B cell (primary cell): ENCODE measurements around the gene TTC34. TPM values are rescaled to one million over a fixed set of nuclear protein-coding genes. Genes with fewer than 3 reads are reported as not detected.

Source experiments
- ATAC-seq: fragments of 200-7000 bp; cut with Tn5 transposase; one replicate; pipeline ENCODE4 v1.10.0; 2021; ENCODE audit warnings: low read depth, mild to moderate bottlenecking, moderate number of reproducible peaks, moderate library complexity
- CTCF ChIA-PET: fragments of 350-600 bp; sonication (Branson Sonifier 250); formaldehyde crosslinking; loops from one replicate; lab custom pipeline; 2021; ENCODE audit warnings: antibody characterized with exemption, inconsistent platforms; lab: Charles Lee
- POLR2A ChIA-PET: fragments of 350-600 bp; sonication (Branson Sonifier 250); formaldehyde crosslinking; loops from one replicate; lab custom pipeline; 2021; ENCODE audit warnings: antibody characterized with exemption; lab: Charles Lee
- DNase-seq: peaks from one replicate; pipeline ENCODE4 v3.0.0; 2013
- H2AFZ ChIP-seq: 2 replicates; pipeline ENCODE4 v1.6.1; 2012; ENCODE audit warnings: mild to moderate bottlenecking, low read depth, low read length; ENCODE audit not compliant: insufficient read depth, poor library complexity, severe bottlenecking
- H3K27ac ChIP-seq, 2 donors: 1 replicate in 1 of 2; 2 replicates in 1 of 2; pipeline ENCODE4 v1.5.1; 2012 to 2013; ENCODE audit warnings: low read length in 2 of 2, mild to moderate bottlenecking in 2 of 2, moderate library complexity in 1 of 2
- H3K27me3 ChIP-seq, 4 experiments: fragments of 200-600 bp in 1 of 4; sonication (generic) in 1 of 4; replicated peaks in 1 of 4; 1 replicate in 2 of 4; 2 replicates in 2 of 4; pipeline versions ENCODE4 v1.6.1 to v1.7.0; 2013 to 2016; ENCODE audit warnings: low read length in 3 of 4, mild to moderate bottlenecking in 2 of 4, mixed read lengths in 1 of 4, moderate library complexity in 1 of 4; ENCODE audit not compliant: insufficient read depth in 4 of 4, control insufficient read depth in 3 of 4; ENCODE audit errors: control extremely low read depth in 1 of 4
- H3K36me3 ChIP-seq, 2 experiments: replicated peaks in 1 of 2; 1 replicate in 1 of 2; 2 replicates in 1 of 2; pipeline versions ENCODE4 v1.6.1 to v1.7.1; 2013; ENCODE audit warnings: low read length in 1 of 2; ENCODE audit not compliant: insufficient read depth in 2 of 2, control insufficient read depth in 1 of 2; ENCODE audit errors: control extremely low read depth in 1 of 2, extremely low read depth in 1 of 2
- H3K4me1 ChIP-seq, 2 donors: fragments of 200-600 bp in 1 of 2; sonication (generic) in 1 of 2; 1 replicate in 1 of 2; 2 replicates in 1 of 2; pipeline versions ENCODE4 v1.5.1 to v1.6.1; 2013 to 2017; ENCODE audit warnings: low read length in 2 of 2; ENCODE audit not compliant: control insufficient read depth in 2 of 2, insufficient read depth in 2 of 2
- H3K4me2 ChIP-seq: replicated peaks from 2 replicates; pipeline ENCODE3; 2012; ENCODE audit warnings: mild to moderate bottlenecking, low read depth, low read length; ENCODE audit not compliant: poor library complexity, severe bottlenecking
- H3K4me3 ChIP-seq, 5 experiments: fragments of 200-600 bp in 1 of 5; sonication (generic) in 1 of 5; 1 replicate in 3 of 5; 2 replicates in 2 of 5; pipeline versions ENCODE4 v1.5.1 to v1.7.0; 2011 to 2016; ENCODE audit warnings: low read length in 4 of 5, mild to moderate bottlenecking in 4 of 5, low read depth in 2 of 5, control low read depth in 1 of 5, moderate library complexity in 1 of 5; ENCODE audit not compliant: insufficient read depth in 1 of 5; ENCODE audit errors: control extremely low read depth in 1 of 5, extremely low read depth in 1 of 5
- H3K79me2 ChIP-seq: fragments of 200-600 bp; sonication (generic); one replicate; pipeline ENCODE4 v1.6.0; 2016; ENCODE audit warnings: low read length; ENCODE audit not compliant: control insufficient read depth, insufficient read depth
- H3K9ac ChIP-seq: fragments of 200-600 bp; sonication (generic); 2 replicates; pipeline ENCODE4 v1.6.1; 2017; ENCODE audit warnings: mild to moderate bottlenecking, low read length, moderate library complexity
- H3K9me3 ChIP-seq, 3 donors: one replicate each; pipeline versions ENCODE4 v1.6.1 to v1.7.1; 2013; ENCODE audit warnings: low read length in 2 of 3; ENCODE audit not compliant: control insufficient read depth in 2 of 3, insufficient read depth in 1 of 3; ENCODE audit errors: control extremely low read depth in 1 of 3
- H4K20me1 ChIP-seq: 2 replicates; pipeline ENCODE4 v1.6.0; 2012; ENCODE audit warnings: mild to moderate bottlenecking, low read length; ENCODE audit not compliant: insufficient read depth, control insufficient read depth, poor library complexity, severe bottlenecking
- H3K27ac Mint-ChIP-seq: one replicate; pipeline ENCODE4 v1.8.0; 2021; ENCODE audit warnings: mixed read lengths
- H3K27me3 Mint-ChIP-seq: one replicate; pipeline ENCODE4 v1.8.0; 2021; ENCODE audit warnings: mixed read lengths
- H3K4me1 Mint-ChIP-seq: one replicate; pipeline ENCODE4 v1.8.0; 2021; ENCODE audit warnings: mixed read lengths
- H3K4me3 Mint-ChIP-seq: one replicate; pipeline ENCODE4 v1.8.0; 2021; ENCODE audit warnings: mixed read lengths
- H3K9me3 Mint-ChIP-seq: one replicate; pipeline ENCODE4 v1.8.0; 2022; ENCODE audit warnings: mixed read lengths; ENCODE audit not compliant: insufficient read depth
- CTCF ChIP-seq: fragments of 200-600 bp; IDR thresholded peaks from one replicate; pipeline ENCODE4 v1.8.0; 2022; ENCODE audit warnings: antibody characterized with exemption, mild to moderate bottlenecking
- EZH2 ChIP-seq: IDR thresholded peaks from 2 replicates; pipeline ENCODE4 v1.6.1; 2012; ENCODE audit warnings: borderline replicate concordance, low read depth, mild to moderate bottlenecking, moderate library complexity, low read length; ENCODE audit not compliant: insufficient read depth, poor library complexity, severe bottlenecking
- WGBS: methylation state at CpG from one replicate; pipeline ENCODE4 v1.1.5; 2013; ENCODE audit warnings: missing lambda C conversion rate; ENCODE audit not compliant: insufficient coverage; 5-methylcytosine and 5-hydroxymethylcytosine counted together
- intact Hi-C: fragments of 100-400 bp; cut with micrococcal nuclease; formaldehyde crosslinking; loops from one replicate; pipeline ENCODE4 v1.10.0; 2022
- polyA plus RNA-seq: library from polyadenylated mRNA; depleted of rRNA; stranded (reverse); fragments of >200 nt; gene quantifications from 2 replicates; pipeline ENCODE4 v1.2.3, GENCODE V29; 2012
- total RNA-seq, 2 donors: library from RNA; stranded (reverse); fragments of 120-200 nt in 1 of 2; gene quantifications; 1 replicate in 1 of 2; 2 replicates in 1 of 2; pipeline versions ENCODE4 v1.2.3 to v1.2.4, GENCODE V29; 2013 to 2022

The TTC34 gene
- total and polyA plus RNA-seq, 2 donors (not counting 1 experiment from before 2014, with no cell fraction given) = 2.1 to 8.1 TPM

DNA sequence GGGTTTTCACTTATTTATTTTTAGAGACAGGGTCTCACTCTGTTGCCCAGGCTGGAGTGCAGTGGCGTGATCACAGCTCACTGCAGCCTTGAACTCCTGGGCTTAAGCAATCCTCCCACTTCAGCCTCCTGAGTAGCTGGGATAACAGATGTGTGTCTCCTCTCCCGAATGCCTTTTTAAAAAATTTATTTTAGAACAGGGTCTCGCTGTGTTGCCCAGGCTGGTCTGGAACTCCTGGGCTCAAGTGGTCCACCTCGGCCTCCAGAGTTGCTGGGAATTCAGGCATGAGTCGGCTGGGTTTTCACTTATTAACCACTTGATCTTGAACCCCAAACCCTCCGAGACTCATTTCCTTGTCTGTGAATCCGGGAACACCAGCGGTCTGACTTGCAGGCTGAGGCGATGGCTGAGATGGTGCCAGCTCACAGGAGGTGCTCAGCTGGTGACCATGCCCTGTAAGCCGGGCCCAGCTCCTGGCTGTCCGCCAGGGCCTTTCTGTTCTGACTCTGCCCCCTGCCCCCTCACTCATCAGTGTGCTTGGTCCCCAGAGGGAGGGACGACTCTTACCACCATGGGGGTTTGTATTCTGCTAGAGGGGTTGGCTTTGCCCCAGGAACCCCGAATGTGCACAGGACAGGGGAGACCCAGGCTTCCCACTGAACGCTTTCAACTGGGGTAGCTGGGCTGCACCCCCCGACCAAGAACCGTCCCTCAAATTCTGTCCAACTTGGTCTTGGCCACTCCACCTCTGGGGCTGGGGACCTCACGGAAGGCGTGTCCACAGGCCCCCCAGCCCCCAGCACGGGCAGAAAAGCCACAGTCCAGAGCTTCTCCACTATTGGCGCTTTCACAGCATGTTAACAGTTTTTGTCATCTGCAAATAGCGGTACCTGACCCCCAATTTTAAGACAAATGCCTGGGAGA, 191.2 kb downstream of the TTC34 start:
- DNase-seq (no peak), ATAC-seq (no peak)
- Histone ChIP-seq H3K9ac (no peak overlapping the region), H2AFZ (no peak overlapping the region), H3K4me3 (no peak overlapping the region), H3K9me3 (peaks cover 2 to 16% (median 8%) of the 10 kb centered on the region in 3 donors), H3K27me3 (peaks cover 0 to 26% (median 3%) of the 10 kb centered on the region in 4 experiments), H4K20me1 (no peaks in the 10 kb centered on the region), H3K79me2 (no peaks in the 10 kb centered on the region), H3K4me2 (no peak overlapping the region), H3K27ac (no peak overlapping the region), H3K4me1 (no peaks in the 10 kb centered on the region), H3K36me3 (no peaks in the 10 kb centered on the region)
- TF ChIP-seq CTCF (no peak), EZH2 (no peak)
- 82% methylated on average over 21 of the region's 21 CpGs for WGBS
- POLR2A ChIA-PET = interaction anchor here (0.6 kb wide), 1 partner anchor 24 kb away, joined by 3 read pairs; no protein-coding TSS in a partner anchor
- Mint-ChIP-seq H3K27ac (no peak overlapping the region), H3K4me3 (no peak overlapping the region), H3K9me3 (peaks cover 14% of the 10 kb centered on the region), H3K27me3 (peaks cover 27% of the 10 kb centered on the region), H3K4me1 (no peaks in the 10 kb centered on the region)
- CTCF ChIA-PET = no interaction called here
- intact Hi-C loops = no loop called here
